Uterus (tissue), 4 donors: ENCODE measurements around the gene PIEZO2. TPM values are rescaled to one million over a fixed set of nuclear protein-coding genes. Genes with fewer than 3 reads are reported as not detected.

ENCODE experiments used
- DNase-seq, 2 donors: peaks; one replicate each; pipeline ENCODE4 v3.0.0-alpha.2; 2019 to 2020
- H3K27ac ChIP-seq, 2 donors: fragments of 200-600 bp; sonication (generic); 1 replicate in 1 of 2; 2 replicates in 1 of 2; pipeline ENCODE4 v1.5.1; 2016 to 2018
- H3K27me3 ChIP-seq, 2 donors: fragments of 200-600 bp; sonication (generic); one replicate each; pipeline ENCODE4 v1.5.1; 2018 to 2019; ENCODE audit warnings: control low read depth in 1 of 2
- H3K36me3 ChIP-seq, 2 donors: fragments of 200-600 bp; sonication (generic); one replicate each; pipeline ENCODE4 v1.5.1; 2019; ENCODE audit warnings: control low read depth in 1 of 2
- H3K4me1 ChIP-seq, 2 donors: fragments of 200-600 bp; sonication (generic); one replicate each; pipeline ENCODE4 v1.5.1; 2018 to 2019; ENCODE audit warnings: control low read depth in 1 of 2
- H3K4me3 ChIP-seq, 2 donors: fragments of 200-600 bp; sonication (generic); 1 replicate in 1 of 2; 2 replicates in 1 of 2; pipeline ENCODE4 v1.5.1; 2018 to 2019; ENCODE audit warnings: mild to moderate bottlenecking in 1 of 2
- H3K9me3 ChIP-seq, 2 donors: fragments of 200-600 bp; sonication (generic); one replicate each; pipeline ENCODE4 v1.5.1; 2019; ENCODE audit warnings: control low read depth in 1 of 2
- POLR2A ChIP-seq, 2 donors: fragments of 450-650 bp; IDR thresholded peaks; one replicate each; pipeline ENCODE4 v1.6.1; 2016; ENCODE audit warnings: antibody characterized with exemption in 2 of 2, mild to moderate bottlenecking in 1 of 2, moderate library complexity in 1 of 2
- intact Hi-C: fragments of 100-400 bp; cut with DNase I; formaldehyde crosslinking; loops from one replicate; pipeline ENCODE4 v1.15.1; 2023; ENCODE audit warnings: low total_unique reads
- total RNA-seq, 4 donors: library from RNA; depleted of rRNA in 3 of 4; stranded (reverse); fragments of >200 nt in 3 of 4; gene quantifications; one replicate each; pipeline versions ENCODE4 v1.1.0 to v1.2.4, GENCODE V29; 2014 to 2023
- TF ChIP-seq, protein P1 (sequence below), 4 experiments: fragments of 200-600 bp in 2 of 4; fragments of 450-650 bp in 2 of 4; sonication (generic) in 2 of 4; IDR thresholded peaks; one replicate each; pipeline ENCODE4 v1.5.1; 2016 to 2019; ENCODE audit warnings: antibody characterized with exemption in 4 of 4, mild to moderate bottlenecking in 2 of 4, moderate library complexity in 1 of 4
- donor health status: DM: yes; HTN: yes; CAD: no.

PIEZO2 gene
- total RNA-seq, 4 donors from 2014 or later: 1.8 to 42.8 (median 5.6) TPM

DNA sequence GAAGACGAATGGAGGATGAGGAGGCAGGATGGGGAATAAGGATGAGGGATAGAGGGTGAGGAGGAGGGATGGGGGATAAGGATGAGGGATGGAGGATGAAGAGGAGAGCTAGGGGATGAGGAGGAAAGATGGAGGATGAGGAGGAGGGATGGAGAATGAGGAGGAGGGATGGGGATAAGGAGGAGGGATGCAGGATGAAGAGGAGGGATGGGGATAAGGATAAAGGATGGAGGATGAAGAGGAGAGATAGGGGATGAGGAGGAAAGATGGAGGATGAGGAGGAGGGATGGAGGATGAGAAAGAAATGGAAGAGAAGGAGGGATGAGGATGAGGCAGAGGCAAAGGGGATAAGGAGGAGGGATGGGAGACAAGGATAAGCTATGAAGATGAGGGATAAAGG lies 393.5 kb downstream of the PIEZO2 start:
- intact Hi-C loops: no loop called here
- Histone ChIP-seq H3K4me3 (no peak overlapping the region), H3K27me3 (no peaks in the 10 kb centered on the region), H3K27ac (no peak overlapping the region), H3K9me3 (no peaks in the 10 kb centered on the region), H3K36me3 (no peaks in the 10 kb centered on the region), H3K4me1 (no peaks in the 10 kb centered on the region)
- TF ChIP-seq POLR2A (IDR thresholded peaks at IDR 0.05): no peak
- TF ChIP-seq, protein P1, sequence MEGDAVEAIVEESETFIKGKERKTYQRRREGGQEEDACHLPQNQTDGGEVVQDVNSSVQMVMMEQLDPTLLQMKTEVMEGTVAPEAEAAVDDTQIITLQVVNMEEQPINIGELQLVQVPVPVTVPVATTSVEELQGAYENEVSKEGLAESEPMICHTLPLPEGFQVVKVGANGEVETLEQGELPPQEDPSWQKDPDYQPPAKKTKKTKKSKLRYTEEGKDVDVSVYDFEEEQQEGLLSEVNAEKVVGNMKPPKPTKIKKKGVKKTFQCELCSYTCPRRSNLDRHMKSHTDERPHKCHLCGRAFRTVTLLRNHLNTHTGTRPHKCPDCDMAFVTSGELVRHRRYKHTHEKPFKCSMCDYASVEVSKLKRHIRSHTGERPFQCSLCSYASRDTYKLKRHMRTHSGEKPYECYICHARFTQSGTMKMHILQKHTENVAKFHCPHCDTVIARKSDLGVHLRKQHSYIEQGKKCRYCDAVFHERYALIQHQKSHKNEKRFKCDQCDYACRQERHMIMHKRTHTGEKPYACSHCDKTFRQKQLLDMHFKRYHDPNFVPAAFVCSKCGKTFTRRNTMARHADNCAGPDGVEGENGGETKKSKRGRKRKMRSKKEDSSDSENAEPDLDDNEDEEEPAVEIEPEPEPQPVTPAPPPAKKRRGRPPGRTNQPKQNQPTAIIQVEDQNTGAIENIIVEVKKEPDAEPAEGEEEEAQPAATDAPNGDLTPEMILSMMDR (IDR thresholded peaks at IDR 0.05): no peak
- no peak for DNase-seq

DNA sequence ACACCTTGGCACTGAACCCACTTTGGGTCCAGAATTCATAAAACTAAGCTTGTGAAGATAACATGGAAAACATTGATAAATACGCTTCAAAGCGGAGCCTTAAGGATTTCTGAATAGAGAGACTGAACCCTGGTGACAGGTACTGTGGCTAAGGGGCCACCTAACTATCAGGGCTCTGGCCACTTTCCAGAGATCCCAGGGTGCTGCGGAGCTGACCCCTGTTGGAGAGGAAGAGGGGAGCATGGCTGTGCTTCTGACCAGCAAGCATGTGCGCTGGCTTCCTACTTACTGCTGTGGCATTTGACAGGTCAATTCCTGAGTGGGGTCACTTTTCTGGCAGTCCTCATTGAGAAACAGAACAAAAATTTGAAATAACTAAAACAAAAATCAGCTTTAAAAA lies 395.2 kb downstream of the PIEZO2 start:
- intact Hi-C loops: no loop called here
- Histone ChIP-seq H3K36me3 (no peaks in the 10 kb centered on the region), H3K4me3 (no peak overlapping the region), H3K27ac (no peak overlapping the region), H3K9me3 (no peaks in the 10 kb centered on the region), H3K27me3 (no peaks in the 10 kb centered on the region), H3K4me1 (no peaks in the 10 kb centered on the region)
- no peak for TF ChIP-seq POLR2A (IDR thresholded peaks at IDR 0.05)
- no peak for DNase-seq

DNA sequence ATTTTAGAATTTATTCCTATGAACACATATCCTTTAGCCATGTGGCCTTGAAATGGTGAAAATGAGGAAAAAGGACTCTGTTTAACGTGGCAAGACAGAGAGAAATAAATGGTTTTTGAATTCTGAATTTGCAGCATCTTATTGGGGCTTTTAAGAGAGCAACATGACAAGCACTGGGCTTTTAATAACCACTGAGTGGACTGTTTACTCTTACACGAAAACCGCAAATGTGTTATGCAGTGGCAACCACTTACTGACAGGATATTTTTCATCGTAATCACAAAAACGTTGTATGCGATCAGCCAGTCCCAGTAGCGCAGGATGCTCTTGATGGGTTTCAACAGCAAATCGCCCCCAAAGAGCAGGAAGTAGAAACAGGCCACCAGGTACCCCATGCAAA lies 397.0 kb downstream of the PIEZO2 start:
- intact Hi-C loops: no loop called here
- no peaks in the 10 kb centered on the region for H3K9me3 ChIP-seq
- no peak overlapping the region for H3K27ac ChIP-seq
- no peaks in the 10 kb centered on the region for H3K27me3 ChIP-seq
- no peaks in the 10 kb centered on the region for H3K4me1 ChIP-seq
- DNase-seq: no peak
- no peak overlapping the region for H3K4me3 ChIP-seq
- no peak for TF ChIP-seq POLR2A (IDR thresholded peaks at IDR 0.05)
- TF ChIP-seq, protein P1 (IDR thresholded peaks at IDR 0.05): no peak
- no peaks in the 10 kb centered on the region for H3K36me3 ChIP-seq

DNA sequence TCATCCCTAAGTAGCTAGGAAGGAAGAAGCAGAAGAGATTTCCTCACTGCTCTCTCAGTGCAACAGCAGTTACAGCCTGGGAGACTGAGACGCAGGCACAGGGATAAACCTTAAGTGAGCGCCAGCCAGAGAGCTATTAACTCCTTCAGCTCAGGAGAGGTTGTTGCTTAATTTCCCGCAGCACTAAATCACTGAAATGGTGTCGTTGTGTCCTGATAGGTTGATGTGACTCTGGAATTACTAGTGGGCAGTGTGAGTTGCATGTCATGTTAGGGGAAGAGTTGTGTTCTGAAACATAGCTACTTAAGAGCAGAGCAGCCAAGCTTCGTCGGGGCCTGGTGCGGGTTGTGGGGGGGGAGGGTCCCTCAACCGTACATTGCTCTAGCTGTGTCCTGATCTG lies 397.7 kb downstream of the PIEZO2 start:
- H3K36me3 ChIP-seq: no peaks in the 10 kb centered on the region
- intact Hi-C loops: no loop called here
- DNase-seq: no peak

DNA sequence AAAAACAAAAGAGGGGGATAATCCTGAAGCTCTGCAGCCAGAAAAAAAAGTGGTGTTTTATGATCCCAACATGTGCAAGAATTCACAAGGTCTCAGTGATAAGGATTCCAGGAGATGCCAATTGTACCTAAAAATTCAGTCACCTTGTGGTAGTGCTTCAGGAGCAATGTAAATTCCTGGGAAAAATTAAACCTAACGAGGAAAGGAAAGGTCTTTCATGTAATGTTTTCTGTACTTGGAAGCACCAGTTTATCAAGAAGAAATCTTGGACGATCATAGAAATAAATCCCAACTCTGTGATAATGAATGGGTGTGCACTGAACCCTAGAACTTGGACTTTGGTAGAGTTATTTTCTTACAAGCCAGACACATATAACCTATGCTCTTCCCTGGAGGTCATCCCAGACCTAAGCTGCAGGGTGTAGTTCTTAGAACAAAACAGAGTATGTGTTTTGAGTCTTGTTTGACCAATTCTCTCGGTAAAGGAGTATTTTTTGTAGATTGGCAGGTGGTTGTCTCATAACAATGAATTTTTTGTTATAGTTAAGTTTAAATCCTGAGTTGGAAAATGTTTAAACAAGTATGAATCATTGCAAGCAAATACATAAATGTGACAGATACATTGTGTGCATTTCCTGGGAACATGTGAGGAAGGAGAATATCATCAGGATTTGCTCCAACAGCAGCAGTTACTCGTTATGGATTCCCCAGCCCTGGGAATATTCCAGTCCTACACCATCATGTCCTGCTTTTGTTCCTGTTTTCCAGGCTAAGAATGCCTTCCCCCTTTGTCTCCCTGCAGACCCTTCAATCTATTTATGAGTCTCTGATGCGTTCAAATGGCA lies 399.0 kb downstream of the PIEZO2 start:
- intact Hi-C loops: no loop called here
- TF ChIP-seq, protein P1 (IDR thresholded peaks at IDR 0.05): no peak
- no peak for TF ChIP-seq POLR2A (IDR thresholded peaks at IDR 0.05)
- Histone ChIP-seq H3K27me3 (no peaks in the 10 kb centered on the region), H3K9me3 (no peaks in the 10 kb centered on the region), H3K4me1 (no peaks in the 10 kb centered on the region), H3K36me3 (no peaks in the 10 kb centered on the region), H3K27ac (no peak overlapping the region), H3K4me3 (no peak overlapping the region)
- no peak for DNase-seq

More for the DNA sequence above, 397.7 kb downstream of the PIEZO2 start:
- Histone ChIP-seq H3K27ac (no peak overlapping the region), H3K4me3 (no peak overlapping the region), H3K9me3 (no peaks in the 10 kb centered on the region), H3K4me1 (no peaks in the 10 kb centered on the region), H3K27me3 (no peaks in the 10 kb centered on the region)
- TF ChIP-seq, protein P1 (IDR thresholded peaks at IDR 0.05): no peak
- TF ChIP-seq POLR2A (IDR thresholded peaks at IDR 0.05): no peak
